Stimulated activated CD8-positive, alpha-beta memory T cell treated with anti-CD3 and anti-CD28 coated beads, Interleukin-12 subunit alpha, Interleukin-12 subunit beta, amount 100 ng/mL, for 1 hour (primary cell): Measurements from ENCODE around the gene WIPI1.
"Not testable (repeated sequence)": the region's sequence is repeated elsewhere in the genome, so short reads cannot be mapped to it uniquely, and the experiment has no call there.

Experiments
- DNase-seq: peaks from one replicate; pipeline ENCODE4 v3.0.0-alpha.2; 2020; ENCODE audit warnings: low read depth

The WIPI1 gene

GRCh38 chr17:68413597-68414560, 43.4 kb downstream of the WIPI1 start:
- peak; percentile 43 for DNase-seq

- DNase-seq = not testable (repeated sequence)
Measured at GRCh38 chr17:68407656-68408055, 49.6 kb downstream of the WIPI1 start.

- not testable (repeated sequence) for DNase-seq
Measured at GRCh38 chr17:68403837-68404236, 53.5 kb downstream of the WIPI1 start.

- no peak for DNase-seq
Measured at GRCh38 chr17:68403122-68403521, 54.2 kb downstream of the WIPI1 start.

- no peak for DNase-seq
Measured at GRCh38 chr17:68401288-68401687, 56.0 kb downstream of the WIPI1 start.

- DNase-seq = no peak
Measured at GRCh38 chr17:68400404-68400735, 56.9 kb downstream of the WIPI1 start.

- no peak for DNase-seq
Measured at GRCh38 chr17:68399638-68400403, 57.5 kb downstream of the WIPI1 start.

GRCh38 chr17:68398691-68399637, 58.3 kb downstream of the WIPI1 start:
- no peak for DNase-seq

- no peak for DNase-seq
Measured at GRCh38 chr17:68397108-68397536, 60.2 kb downstream of the WIPI1 start.

- no peak for DNase-seq
Measured at GRCh38 chr17:68396226-68397107, 60.8 kb downstream of the WIPI1 start.

- no peak for DNase-seq
Measured at GRCh38 chr17:68394608-68395331, 62.5 kb downstream of the WIPI1 start.

- no peak for DNase-seq
Measured at GRCh38 chr17:68391561-68392268, 65.6 kb downstream of the WIPI1 start.

GRCh38 chr17:68390888-68391545, 66.3 kb downstream of the WIPI1 start:
- DNase-seq = no peak

GRCh38 chr17:68389041-68389440, 68.3 kb downstream of the WIPI1 start:
- DNase-seq = no peak

GRCh38 chr17:68387435-68388218, 69.7 kb downstream of the WIPI1 start:
- no peak for DNase-seq

GRCh38 chr17:68385490-68386215, 71.6 kb downstream of the WIPI1 start:
- DNase-seq = no peak

- DNase-seq = no peak
Measured at GRCh38 chr17:68384941-68385340, 72.4 kb downstream of the WIPI1 start.

- no peak for DNase-seq
Measured at GRCh38 chr17:68384471-68384870, 72.8 kb downstream of the WIPI1 start.
